ENCODE results near the gene CYP27B1.

DNA sequence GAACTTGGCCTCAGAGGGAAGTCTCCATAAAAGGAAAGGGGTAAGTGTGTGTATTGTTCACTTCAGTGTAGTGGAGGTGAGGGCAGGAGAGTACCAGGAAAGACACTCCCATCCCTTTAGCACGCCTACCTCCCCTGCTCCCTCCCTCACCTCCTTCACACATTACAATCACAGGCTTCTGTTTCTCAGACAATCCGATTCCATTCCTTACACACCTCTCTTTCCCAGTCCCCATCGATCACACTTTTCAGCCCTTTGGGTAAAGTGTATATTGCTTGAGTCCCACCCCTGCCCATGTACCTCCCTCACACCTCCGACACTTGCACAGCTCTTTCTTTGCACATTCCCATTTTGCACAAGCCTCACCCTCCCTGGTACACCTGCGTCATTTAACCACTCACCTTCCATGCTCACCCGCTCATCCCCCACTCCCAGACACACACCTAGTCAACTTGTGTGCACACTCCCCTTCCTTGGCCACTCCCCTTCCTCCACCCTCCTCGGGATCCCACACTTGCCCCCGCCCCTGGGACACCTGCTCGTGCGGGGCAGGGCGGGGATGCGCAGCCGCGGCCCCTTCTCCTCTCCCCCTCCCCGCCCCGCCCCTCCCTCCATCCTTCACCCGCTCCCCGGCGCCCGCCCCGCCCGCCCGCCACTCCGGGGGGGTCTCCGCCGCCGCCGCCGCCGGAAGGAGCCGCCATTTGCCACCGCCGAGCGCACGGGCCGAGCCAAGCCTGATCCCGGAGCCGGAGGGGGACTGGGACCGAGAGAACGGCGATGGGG, 12.3 kb downstream of the CYP27B1 start, which contains the start of gene MARCHF9:
- TF ChIP-seq, protein P1, sequence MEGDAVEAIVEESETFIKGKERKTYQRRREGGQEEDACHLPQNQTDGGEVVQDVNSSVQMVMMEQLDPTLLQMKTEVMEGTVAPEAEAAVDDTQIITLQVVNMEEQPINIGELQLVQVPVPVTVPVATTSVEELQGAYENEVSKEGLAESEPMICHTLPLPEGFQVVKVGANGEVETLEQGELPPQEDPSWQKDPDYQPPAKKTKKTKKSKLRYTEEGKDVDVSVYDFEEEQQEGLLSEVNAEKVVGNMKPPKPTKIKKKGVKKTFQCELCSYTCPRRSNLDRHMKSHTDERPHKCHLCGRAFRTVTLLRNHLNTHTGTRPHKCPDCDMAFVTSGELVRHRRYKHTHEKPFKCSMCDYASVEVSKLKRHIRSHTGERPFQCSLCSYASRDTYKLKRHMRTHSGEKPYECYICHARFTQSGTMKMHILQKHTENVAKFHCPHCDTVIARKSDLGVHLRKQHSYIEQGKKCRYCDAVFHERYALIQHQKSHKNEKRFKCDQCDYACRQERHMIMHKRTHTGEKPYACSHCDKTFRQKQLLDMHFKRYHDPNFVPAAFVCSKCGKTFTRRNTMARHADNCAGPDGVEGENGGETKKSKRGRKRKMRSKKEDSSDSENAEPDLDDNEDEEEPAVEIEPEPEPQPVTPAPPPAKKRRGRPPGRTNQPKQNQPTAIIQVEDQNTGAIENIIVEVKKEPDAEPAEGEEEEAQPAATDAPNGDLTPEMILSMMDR (conservative IDR thresholded peaks at IDR 0.05; ENCODE audit: low read depth in 2 of 2), result no peak
- TF ChIP-seq, protein P2, sequence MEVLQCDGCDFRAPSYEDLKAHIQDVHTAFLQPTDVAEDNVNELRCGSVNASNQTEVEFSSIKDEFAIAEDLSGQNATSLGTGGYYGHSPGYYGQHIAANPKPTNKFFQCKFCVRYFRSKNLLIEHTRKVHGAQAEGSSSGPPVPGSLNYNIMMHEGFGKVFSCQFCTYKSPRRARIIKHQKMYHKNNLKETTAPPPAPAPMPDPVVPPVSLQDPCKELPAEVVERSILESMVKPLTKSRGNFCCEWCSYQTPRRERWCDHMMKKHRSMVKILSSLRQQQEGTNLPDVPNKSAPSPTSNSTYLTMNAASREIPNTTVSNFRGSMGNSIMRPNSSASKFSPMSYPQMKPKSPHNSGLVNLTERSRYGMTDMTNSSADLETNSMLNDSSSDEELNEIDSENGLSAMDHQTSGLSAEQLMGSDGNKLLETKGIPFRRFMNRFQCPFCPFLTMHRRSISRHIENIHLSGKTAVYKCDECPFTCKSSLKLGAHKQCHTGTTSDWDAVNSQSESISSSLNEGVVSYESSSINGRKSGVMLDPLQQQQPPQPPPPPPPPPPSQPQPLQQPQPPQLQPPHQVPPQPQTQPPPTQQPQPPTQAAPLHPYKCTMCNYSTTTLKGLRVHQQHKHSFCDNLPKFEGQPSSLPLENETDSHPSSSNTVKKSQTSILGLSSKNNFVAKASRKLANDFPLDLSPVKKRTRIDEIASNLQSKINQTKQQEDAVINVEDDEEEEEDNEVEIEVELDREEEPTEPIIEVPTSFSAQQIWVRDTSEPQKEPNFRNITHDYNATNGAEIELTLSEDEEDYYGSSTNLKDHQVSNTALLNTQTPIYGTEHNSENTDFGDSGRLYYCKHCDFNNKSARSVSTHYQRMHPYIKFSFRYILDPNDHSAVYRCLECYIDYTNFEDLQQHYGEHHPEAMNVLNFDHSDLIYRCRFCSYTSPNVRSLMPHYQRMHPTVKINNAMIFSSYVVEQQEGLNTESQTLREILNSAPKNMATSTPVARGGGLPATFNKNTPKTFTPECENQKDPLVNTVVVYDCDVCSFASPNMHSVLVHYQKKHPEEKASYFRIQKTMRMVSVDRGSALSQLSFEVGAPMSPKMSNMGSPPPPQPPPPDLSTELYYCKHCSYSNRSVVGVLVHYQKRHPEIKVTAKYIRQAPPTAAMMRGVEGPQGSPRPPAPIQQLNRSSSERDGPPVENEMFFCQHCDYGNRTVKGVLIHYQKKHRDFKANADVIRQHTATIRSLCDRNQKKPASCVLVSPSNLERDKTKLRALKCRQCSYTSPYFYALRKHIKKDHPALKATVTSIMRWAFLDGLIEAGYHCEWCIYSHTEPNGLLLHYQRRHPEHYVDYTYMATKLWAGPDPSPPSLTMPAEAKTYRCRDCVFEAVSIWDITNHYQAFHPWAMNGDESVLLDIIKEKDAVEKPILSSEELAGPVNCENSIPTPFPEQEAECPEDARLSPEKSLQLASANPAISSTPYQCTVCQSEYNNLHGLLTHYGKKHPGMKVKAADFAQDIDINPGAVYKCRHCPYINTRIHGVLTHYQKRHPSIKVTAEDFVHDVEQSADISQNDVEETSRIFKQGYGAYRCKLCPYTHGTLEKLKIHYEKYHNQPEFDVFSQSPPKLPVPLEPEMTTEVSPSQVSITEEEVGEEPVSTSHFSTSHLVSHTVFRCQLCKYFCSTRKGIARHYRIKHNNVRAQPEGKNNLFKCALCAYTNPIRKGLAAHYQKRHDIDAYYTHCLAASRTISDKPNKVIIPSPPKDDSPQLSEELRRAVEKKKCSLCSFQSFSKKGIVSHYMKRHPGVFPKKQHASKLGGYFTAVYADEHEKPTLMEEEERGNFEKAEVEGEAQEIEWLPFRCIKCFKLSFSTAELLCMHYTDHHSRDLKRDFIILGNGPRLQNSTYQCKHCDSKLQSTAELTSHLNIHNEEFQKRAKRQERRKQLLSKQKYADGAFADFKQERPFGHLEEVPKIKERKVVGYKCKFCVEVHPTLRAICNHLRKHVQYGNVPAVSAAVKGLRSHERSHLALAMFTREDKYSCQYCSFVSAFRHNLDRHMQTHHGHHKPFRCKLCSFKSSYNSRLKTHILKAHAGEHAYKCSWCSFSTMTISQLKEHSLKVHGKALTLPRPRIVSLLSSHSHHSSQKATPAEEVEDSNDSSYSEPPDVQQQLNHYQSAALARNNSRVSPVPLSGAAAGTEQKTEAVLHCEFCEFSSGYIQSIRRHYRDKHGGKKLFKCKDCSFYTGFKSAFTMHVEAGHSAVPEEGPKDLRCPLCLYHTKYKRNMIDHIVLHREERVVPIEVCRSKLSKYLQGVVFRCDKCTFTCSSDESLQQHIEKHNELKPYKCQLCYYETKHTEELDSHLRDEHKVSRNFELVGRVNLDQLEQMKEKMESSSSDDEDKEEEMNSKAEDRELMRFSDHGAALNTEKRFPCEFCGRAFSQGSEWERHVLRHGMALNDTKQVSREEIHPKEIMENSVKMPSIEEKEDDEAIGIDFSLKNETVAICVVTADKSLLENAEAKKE (CRISPR knock-in tag; IDR thresholded peaks at IDR 0.05), result no peak
- no peak for TF ChIP-seq EZH2 (IDR thresholded peaks at IDR 0.05; ENCODE audit: low read depth, unreplicated experiment)
- no peak for TF ChIP-seq EZH2phosphoT487 (IDR thresholded peaks at IDR 0.05; ENCODE audit: unreplicated experiment)
- TF ChIP-seq POLR2AphosphoS5 (IDR thresholded peaks at IDR 0.05; ENCODE audit: low read depth), result peak; percentile 67
- 0 out of 2 replicates have a peak, but pooled peaks have one; percentile 10 for TF ChIP-seq CREB1 (CRISPR knock-in tag; IDR thresholded peaks at IDR 0.05; ENCODE audit: low read depth)
- TF ChIP-seq REST (IDR thresholded peaks at IDR 0.05; ENCODE audit: unreplicated experiment), result no peak
- no peak for TF ChIP-seq ZNF331 (CRISPR knock-in tag; IDR thresholded peaks at IDR 0.05; ENCODE audit: low read depth)
- TF ChIP-seq ETS1 (IDR thresholded peaks at IDR 0.05), result no peak
